Measurements from ENCODE around the gene PPIP5K1.

Gene PPIP5K1

DNA sequence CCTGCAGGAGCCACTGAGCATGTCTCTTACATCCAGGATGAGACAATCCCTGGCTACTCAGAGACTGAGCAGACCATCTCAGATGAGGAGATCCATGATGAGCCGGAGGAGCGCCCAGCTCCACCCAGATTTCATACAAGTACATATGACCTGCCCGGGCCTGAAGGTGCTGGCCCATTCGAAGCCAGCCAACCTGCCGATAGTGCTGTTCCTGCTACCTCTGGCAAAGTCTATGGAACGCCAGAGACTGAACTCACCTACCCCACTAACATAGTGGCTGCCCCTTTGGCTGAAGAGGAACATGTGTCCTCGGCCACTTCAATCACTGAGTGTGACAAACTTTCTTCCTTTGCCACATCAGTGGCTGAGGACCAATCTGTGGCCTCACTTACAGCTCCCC, 66.4 kb downstream of the PPIP5K1 start:
- DNase-seq (ENCODE audit: low read depth): no peak
- TF ChIP-seq, protein P1, sequence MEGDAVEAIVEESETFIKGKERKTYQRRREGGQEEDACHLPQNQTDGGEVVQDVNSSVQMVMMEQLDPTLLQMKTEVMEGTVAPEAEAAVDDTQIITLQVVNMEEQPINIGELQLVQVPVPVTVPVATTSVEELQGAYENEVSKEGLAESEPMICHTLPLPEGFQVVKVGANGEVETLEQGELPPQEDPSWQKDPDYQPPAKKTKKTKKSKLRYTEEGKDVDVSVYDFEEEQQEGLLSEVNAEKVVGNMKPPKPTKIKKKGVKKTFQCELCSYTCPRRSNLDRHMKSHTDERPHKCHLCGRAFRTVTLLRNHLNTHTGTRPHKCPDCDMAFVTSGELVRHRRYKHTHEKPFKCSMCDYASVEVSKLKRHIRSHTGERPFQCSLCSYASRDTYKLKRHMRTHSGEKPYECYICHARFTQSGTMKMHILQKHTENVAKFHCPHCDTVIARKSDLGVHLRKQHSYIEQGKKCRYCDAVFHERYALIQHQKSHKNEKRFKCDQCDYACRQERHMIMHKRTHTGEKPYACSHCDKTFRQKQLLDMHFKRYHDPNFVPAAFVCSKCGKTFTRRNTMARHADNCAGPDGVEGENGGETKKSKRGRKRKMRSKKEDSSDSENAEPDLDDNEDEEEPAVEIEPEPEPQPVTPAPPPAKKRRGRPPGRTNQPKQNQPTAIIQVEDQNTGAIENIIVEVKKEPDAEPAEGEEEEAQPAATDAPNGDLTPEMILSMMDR (IDR thresholded peaks at IDR 0.05; ENCODE audit: insufficient read depth, low read depth, low read length, missing control alignments): no peak
- H3K4me3 ChIP-seq (ENCODE audit: low read length): no peak overlapping the region

GRCh38 chr15:43522247-43522646, 67.8 kb downstream of the PPIP5K1 start:
- H3K4me3 ChIP-seq (ENCODE audit: low read length): no peak overlapping the region
- TF ChIP-seq, protein P1 (IDR thresholded peaks at IDR 0.05; ENCODE audit: insufficient read depth, low read depth, low read length, missing control alignments): no peak

DNA sequence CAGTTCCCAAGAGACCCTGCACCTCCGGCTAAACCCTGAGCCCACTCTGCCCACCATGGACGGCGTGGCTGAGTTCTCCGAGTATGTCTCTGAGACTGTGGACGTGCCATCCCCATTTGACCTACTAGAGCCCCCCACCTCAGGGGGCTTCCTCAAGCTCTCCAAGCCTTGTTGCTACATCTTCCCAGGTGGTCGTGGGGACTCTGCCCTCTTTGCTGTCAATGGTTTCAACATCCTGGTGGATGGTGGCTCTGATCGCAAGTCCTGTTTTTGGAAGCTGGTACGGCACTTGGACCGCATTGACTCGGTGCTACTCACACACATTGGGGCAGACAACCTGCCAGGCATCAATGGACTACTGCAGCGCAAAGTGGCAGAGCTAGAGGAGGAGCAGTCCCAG, 68.6 kb downstream of the PPIP5K1 start:
- DNase-seq (ENCODE audit: low read depth): no peak
- TF ChIP-seq, protein P1 (IDR thresholded peaks at IDR 0.05; ENCODE audit: insufficient read depth, low read depth, low read length, missing control alignments): no peak
- H3K4me3 ChIP-seq (ENCODE audit: low read length): no peak overlapping the region

More at GRCh38 chr15:43522247-43522646, 67.8 kb downstream of the PPIP5K1 start:
- DNase-seq (ENCODE audit: low read depth): no peak

- H3K4me3 ChIP-seq (ENCODE audit: low read length): no peak overlapping the region
- TF ChIP-seq, protein P1 (IDR thresholded peaks at IDR 0.05; ENCODE audit: insufficient read depth, low read depth, low read length, missing control alignments): no peak
- DNase-seq (ENCODE audit: low read depth): no peak
These were observed 69.9 kb downstream of the PPIP5K1 start for GRCh38 chr15:43520138-43520537.

DNA sequence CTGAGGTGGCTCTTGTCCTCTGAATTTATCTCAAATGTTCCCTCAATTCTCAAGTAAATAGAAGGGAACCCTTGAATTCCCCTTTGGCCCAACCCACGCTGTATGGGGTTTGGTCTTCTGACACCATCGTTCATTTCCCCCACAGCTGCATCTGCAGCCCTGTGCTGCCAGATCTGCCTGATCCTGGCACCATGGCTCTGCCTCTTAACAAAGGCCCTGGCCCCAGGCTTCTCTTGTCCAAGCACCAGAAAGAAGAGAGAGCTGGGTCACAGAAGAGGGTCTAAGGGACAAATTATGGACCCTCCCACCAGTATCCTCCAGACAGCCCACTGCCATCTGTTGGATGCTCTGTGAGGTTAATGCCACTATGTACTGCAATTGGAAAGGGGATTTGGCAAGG, 70.8 kb downstream of the PPIP5K1 start:
- H3K4me3 ChIP-seq (ENCODE audit: low read length): no peak overlapping the region
- TF ChIP-seq, protein P1 (IDR thresholded peaks at IDR 0.05; ENCODE audit: insufficient read depth, low read depth, low read length, missing control alignments): no peak
- DNase-seq (ENCODE audit: low read depth): no peak

DNA sequence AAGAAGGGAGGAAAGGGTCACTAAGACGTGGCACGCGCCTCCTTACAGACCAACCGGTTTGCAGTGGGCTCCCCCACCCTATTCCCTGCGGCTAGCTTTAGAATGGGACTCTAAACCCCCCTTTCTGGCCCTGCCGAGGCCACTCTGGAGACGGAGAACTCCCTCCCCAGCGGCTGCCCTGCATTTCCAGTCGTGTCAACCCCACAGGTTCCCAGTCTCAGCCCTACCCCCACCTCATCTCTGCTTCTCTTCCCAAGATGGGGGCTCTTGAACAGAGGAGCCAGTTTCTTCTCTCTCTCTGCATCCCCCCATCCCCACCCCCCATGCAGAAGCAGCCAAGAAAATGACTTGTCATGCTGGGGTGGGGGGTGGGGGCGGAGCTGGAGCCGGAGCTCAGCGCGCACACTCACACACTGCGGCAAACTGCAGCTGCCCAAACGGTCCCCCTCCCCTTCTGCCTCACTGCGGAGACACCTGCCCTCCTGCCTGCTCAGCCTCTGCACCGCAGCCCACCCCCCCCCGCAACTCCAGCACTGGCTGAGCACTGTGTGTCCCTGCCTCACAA, 71.7 kb downstream of the PPIP5K1 start:
- H3K4me3 ChIP-seq (ENCODE audit: low read length): no peak overlapping the region
- DNase-seq (ENCODE audit: low read depth): peak; percentile 21
- TF ChIP-seq, protein P1 (IDR thresholded peaks at IDR 0.05; ENCODE audit: insufficient read depth, low read depth, low read length, missing control alignments): no peak
